SK-N-SH (cell line): Measurements from ENCODE around the gene JOSD2. TPM values are rescaled to one million over a fixed set of nuclear protein-coding genes. Genes with fewer than 3 reads are reported as not detected.

Source experiments
- CTCF ChIA-PET: fragments of 300-600, 350-600 bp; formaldehyde crosslinking; extraction: SDS; loops from one replicate; lab custom pipeline; 2021; lab: Yijun Ruan, JAX
- POLR2A ChIA-PET: fragments of 350-600 bp; sonication (Branson Sonifier 250); formaldehyde crosslinking; extraction: SDS; loops from one replicate; lab custom pipeline; 2020; ENCODE audit warnings: antibody characterized with exemption, inconsistent platforms; lab: Yijun Ruan, JAX
- DNase-seq: peaks from one replicate; pipeline ENCODE4 v3.0.0; 2012
- H2AFZ ChIP-seq: fragments of 200-600 bp; sonication (generic); 2 replicates; pipeline ENCODE4 v1.8.1; 2016; ENCODE audit warnings: antibody characterized with exemption, mild to moderate bottlenecking, low read depth
- H3F3A ChIP-seq: fragments of 200-600 bp; sonication (generic); replicated peaks from 2 replicates; pipeline ENCODE3; 2016; ENCODE audit warnings: antibody characterized with exemption, mild to moderate bottlenecking; ENCODE audit not compliant: insufficient read depth
- H3K27ac ChIP-seq, 2 experiments: fragments of 200-500 bp in 1 of 2; fragments of 200-600 bp in 1 of 2; sonication (Bioruptor generic) in 1 of 2; sonication (generic), shearing (Covaris generic) in 1 of 2; 2 replicates each; pipeline versions ENCODE4 v1.5.1 to v1.6.1; 2014 to 2016; ENCODE audit warnings: low read depth in 2 of 2, inconsistent platforms in 1 of 2, low read length in 1 of 2, mild to moderate bottlenecking in 1 of 2, mixed read lengths in 1 of 2
- H3K27me3 ChIP-seq: fragments of 200-600 bp; sonication (generic), shearing (Covaris generic); 2 replicates; pipeline ENCODE4 v1.6.1; 2016; ENCODE audit warnings: mixed run types; ENCODE audit not compliant: insufficient read depth
- H3K36me3 ChIP-seq, 2 experiments: fragments of 200-500 bp in 1 of 2; fragments of 200-600 bp in 1 of 2; sonication (Bioruptor generic) in 1 of 2; sonication (generic) in 1 of 2; replicated peaks in 1 of 2; 2 replicates each; pipeline versions ENCODE3 to v1.5.1; 2014 to 2016; ENCODE audit warnings: low read length in 1 of 2, mild to moderate bottlenecking in 1 of 2; ENCODE audit not compliant: insufficient read depth in 2 of 2, control insufficient read depth in 1 of 2
- H3K4me1 ChIP-seq, 2 experiments: fragments of 200-500 bp in 1 of 2; fragments of 200-600 bp in 1 of 2; sonication (Bioruptor generic) in 1 of 2; sonication (generic), shearing (Covaris generic) in 1 of 2; 2 replicates each; pipeline versions ENCODE4 v1.5.1 to v1.6.1; 2014 to 2016; ENCODE audit warnings: low read depth in 1 of 2, low read length in 1 of 2, mixed run types in 1 of 2; ENCODE audit not compliant: insufficient read depth in 2 of 2, control insufficient read depth in 1 of 2
- H3K4me2 ChIP-seq: fragments of 200-600 bp; sonication (generic), shearing (Covaris generic); 2 replicates; pipeline ENCODE4 v1.6.1; 2017; ENCODE audit warnings: mixed run types
- H3K4me3 ChIP-seq, 2 experiments: fragments of 200-500 bp in 1 of 2; fragments of 200-600 bp in 1 of 2; sonication (Bioruptor generic) in 1 of 2; sonication (generic), shearing (Covaris generic) in 1 of 2; 2 replicates each; pipeline versions ENCODE4 v1.5.1 to v1.8.1; 2014 to 2016; ENCODE audit warnings: low read depth in 2 of 2, inconsistent platforms in 1 of 2, low read length in 1 of 2, mild to moderate bottlenecking in 1 of 2, mixed read lengths in 1 of 2, moderate library complexity in 1 of 2
- H3K79me2 ChIP-seq: fragments of 200-600 bp; sonication (generic); 2 replicates; pipeline ENCODE4 v1.8.1; 2017; ENCODE audit warnings: mild to moderate bottlenecking; ENCODE audit not compliant: insufficient read depth
- H3K9ac ChIP-seq: fragments of 200-600 bp; sonication (generic); 2 replicates; pipeline ENCODE4 v1.6.1; 2017; ENCODE audit warnings: mixed run types
- H3K9me2 ChIP-seq: fragments of 200-600 bp; sonication (generic); 2 replicates; pipeline ENCODE4 v1.6.1; 2017; ENCODE audit warnings: mixed run types
- H3K9me3 ChIP-seq: fragments of 200-600 bp; sonication (generic); 2 replicates; pipeline ENCODE4 v1.6.1; 2017; ENCODE audit warnings: mixed run types, mild to moderate bottlenecking, moderate library complexity
- H4K20me1 ChIP-seq: fragments of 200-600 bp; sonication (generic); 2 replicates; pipeline ENCODE4 v1.6.1; 2017; ENCODE audit warnings: mild to moderate bottlenecking, mixed run types; ENCODE audit not compliant: insufficient read depth
- CHD2 ChIP-seq: fragments of 150-350 bp; IDR thresholded peaks from 2 replicates; pipeline ENCODE4 v1.6.1; 2018; ENCODE audit warnings: low read length; ENCODE audit not compliant: partially characterized antibody
- ELF1 ChIP-seq: IDR thresholded peaks from 2 replicates; pipeline ENCODE4 v1.4.0; 2012
- EZH2phosphoT487 ChIP-seq: fragments of 200-600 bp; sonication (generic); IDR thresholded peaks from 2 replicates; pipeline ENCODE4 v1.6.1; 2017; ENCODE audit warnings: low read depth, mixed run types, mild to moderate bottlenecking, antibody characterized with exemption, moderate library complexity, borderline replicate concordance
- FOSL2 ChIP-seq: IDR thresholded peaks from 2 replicates; pipeline ENCODE4 v1.4.0; 2012; ENCODE audit warnings: low read depth, mild to moderate bottlenecking, moderate library complexity, borderline replicate concordance
- FOXJ3 ChIP-seq: sonication (generic); formaldehyde crosslinking; IDR thresholded peaks from 2 replicates; pipeline ENCODE4 v1.5.1; 2020; ENCODE audit warnings: mild to moderate bottlenecking, missing genetic modification reagents
- FOXM1 ChIP-seq: IDR thresholded peaks from 2 replicates; pipeline ENCODE4 v1.4.0; 2012; ENCODE audit warnings: low read depth, mild to moderate bottlenecking
- GABPA ChIP-seq: IDR thresholded peaks from 2 replicates; pipeline ENCODE4 v1.4.0; 2012; ENCODE audit warnings: low read depth, mild to moderate bottlenecking
- GATA2 ChIP-seq: sonication (generic); formaldehyde crosslinking; IDR thresholded peaks from 2 replicates; pipeline ENCODE4 v1.5.0; 2020; ENCODE audit warnings: mild to moderate bottlenecking, missing genetic modification reagents
- JUND ChIP-seq: IDR thresholded peaks from 2 replicates; pipeline ENCODE4 v1.4.0; 2012
- MEF2A ChIP-seq: IDR thresholded peaks from 2 replicates; pipeline ENCODE4 v1.4.0; 2012; ENCODE audit warnings: low read depth, borderline replicate concordance
- NFIC ChIP-seq: IDR thresholded peaks from 2 replicates; pipeline ENCODE4 v1.4.0; 2012; ENCODE audit warnings: borderline replicate concordance
- NRF1 ChIP-seq: IDR thresholded peaks from 2 replicates; pipeline ENCODE4 v1.6.1; 2012; ENCODE audit warnings: low read depth, mild to moderate bottlenecking, low read length
- RAD21 ChIP-seq: IDR thresholded peaks from 2 replicates; pipeline ENCODE4 v1.6.1; 2012; ENCODE audit warnings: mild to moderate bottlenecking, low read length
- RCOR1 ChIP-seq: fragments of 150-350 bp; IDR thresholded peaks from 2 replicates; pipeline ENCODE4 v1.6.1; 2017; ENCODE audit warnings: antibody characterized with exemption, low read length
- RFX5 ChIP-seq: IDR thresholded peaks from 2 replicates; pipeline ENCODE4 v1.6.1; 2012; ENCODE audit warnings: mild to moderate bottlenecking, improper control_type of control experiment, low read length
- SMC3 ChIP-seq: IDR thresholded peaks from 2 replicates; pipeline ENCODE4 v1.6.1; 2012; ENCODE audit warnings: low read depth, low read length, improper control_type of control experiment
- TCF12 ChIP-seq: IDR thresholded peaks from 2 replicates; pipeline ENCODE4 v1.4.0; 2012
- WGBS: methylation state at CpG from one replicate; pipeline ENCODE4 v1.1.6; 2017; ENCODE audit warnings: low lambda C conversion rate; 5-methylcytosine and 5-hydroxymethylcytosine counted together
- polyA plus RNA-seq, 3 experiments: library from polyadenylated mRNA; depleted of rRNA; stranded (reverse); fragments of >200 nt; gene quantifications; 2 replicates each; pipeline ENCODE4 v1.2.3, GENCODE V29; 2012
- TF ChIP-seq, protein P1 (sequence below): fragments of 200-600 bp; sonication (generic); IDR thresholded peaks from 2 replicates; pipeline ENCODE4 v1.6.1; 2017; ENCODE audit warnings: antibody characterized with exemption, mild to moderate bottlenecking, moderate library complexity
- TF ChIP-seq, protein P2 (sequence below): IDR thresholded peaks from 2 replicates; pipeline ENCODE4 v1.4.0; 2012; ENCODE audit warnings: low read depth, borderline replicate concordance
- TF ChIP-seq, protein P3 (sequence below): fragments of 150-350 bp; IDR thresholded peaks from 2 replicates; pipeline ENCODE4 v1.6.1; 2017; ENCODE audit warnings: antibody characterized with exemption, low read length, low read depth, borderline replicate concordance

The JOSD2 gene
- polyA plus RNA-seq, 1 of the 3 experiments (the other 2 are of a cell fraction) = 81.2 TPM

DNA sequence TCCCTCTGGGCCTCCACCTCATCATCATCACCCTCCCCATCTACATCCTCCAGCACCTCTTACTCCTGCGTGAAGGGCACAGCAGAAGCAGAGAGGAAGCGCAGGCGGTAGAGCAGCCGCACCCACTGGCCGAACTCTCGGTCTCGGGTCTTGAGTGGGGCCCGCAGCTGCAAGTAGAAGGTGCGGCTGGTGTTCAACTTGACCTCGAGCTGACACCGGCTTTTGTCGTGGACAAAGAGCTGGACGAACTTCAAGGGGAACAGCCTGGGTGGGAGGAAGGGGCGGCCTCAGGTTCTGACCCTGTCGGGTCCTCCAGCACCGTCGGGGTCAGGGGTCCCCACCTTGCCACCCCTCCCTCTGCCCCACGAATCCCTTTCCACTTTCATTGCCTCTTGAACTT is 43.4 kb downstream of the JOSD2 start:
- Histone ChIP-seq H3K4me2 (no peak overlapping the region), H3K79me2 (no peaks in the 10 kb centered on the region), H3K27me3 (no peaks in the 10 kb centered on the region), H3K36me3 (no peaks in the 10 kb centered on the region), H4K20me1 (no peaks in the 10 kb centered on the region), H3K4me3 (no peak overlapping the region), H2AFZ (no peak overlapping the region), H3K9ac (no peak overlapping the region)
- WGBS = 75% methylated on average over 18 of the region's 18 CpGs
- POLR2A ChIA-PET = interaction anchor here (0.7 kb wide), 1 partner anchor 35 kb away, joined by 4 read pairs; no protein-coding TSS in a partner anchor
- CTCF ChIA-PET = interaction anchor here (1.0 to 8.3 kb wide), 3 partner anchors 17 to 100 kb away, joined by 3 to 80 read pairs (median 6); no protein-coding TSS in a partner anchor
- TF ChIP-seq, protein P1, sequence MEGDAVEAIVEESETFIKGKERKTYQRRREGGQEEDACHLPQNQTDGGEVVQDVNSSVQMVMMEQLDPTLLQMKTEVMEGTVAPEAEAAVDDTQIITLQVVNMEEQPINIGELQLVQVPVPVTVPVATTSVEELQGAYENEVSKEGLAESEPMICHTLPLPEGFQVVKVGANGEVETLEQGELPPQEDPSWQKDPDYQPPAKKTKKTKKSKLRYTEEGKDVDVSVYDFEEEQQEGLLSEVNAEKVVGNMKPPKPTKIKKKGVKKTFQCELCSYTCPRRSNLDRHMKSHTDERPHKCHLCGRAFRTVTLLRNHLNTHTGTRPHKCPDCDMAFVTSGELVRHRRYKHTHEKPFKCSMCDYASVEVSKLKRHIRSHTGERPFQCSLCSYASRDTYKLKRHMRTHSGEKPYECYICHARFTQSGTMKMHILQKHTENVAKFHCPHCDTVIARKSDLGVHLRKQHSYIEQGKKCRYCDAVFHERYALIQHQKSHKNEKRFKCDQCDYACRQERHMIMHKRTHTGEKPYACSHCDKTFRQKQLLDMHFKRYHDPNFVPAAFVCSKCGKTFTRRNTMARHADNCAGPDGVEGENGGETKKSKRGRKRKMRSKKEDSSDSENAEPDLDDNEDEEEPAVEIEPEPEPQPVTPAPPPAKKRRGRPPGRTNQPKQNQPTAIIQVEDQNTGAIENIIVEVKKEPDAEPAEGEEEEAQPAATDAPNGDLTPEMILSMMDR = no peak
- no peak for TF ChIP-seq FOXJ3 (CRISPR knock-in tag)
- TF ChIP-seq CHD2 = no peak
- TF ChIP-seq, all 33 proteins: peak for 0
- H3F3A ChIP-seq = peaks cover 10% of the 10 kb centered on the region
- H3K27ac ChIP-seq = no peak overlapping the region
- H3K9me3 ChIP-seq = no peaks in the 10 kb centered on the region
- H3K4me1 ChIP-seq = no peaks in the 10 kb centered on the region; a peak in 1 of 4 replicates
- DNase-seq = no peak
- H3K9me2 ChIP-seq = no peaks in the 10 kb centered on the region

DNA sequence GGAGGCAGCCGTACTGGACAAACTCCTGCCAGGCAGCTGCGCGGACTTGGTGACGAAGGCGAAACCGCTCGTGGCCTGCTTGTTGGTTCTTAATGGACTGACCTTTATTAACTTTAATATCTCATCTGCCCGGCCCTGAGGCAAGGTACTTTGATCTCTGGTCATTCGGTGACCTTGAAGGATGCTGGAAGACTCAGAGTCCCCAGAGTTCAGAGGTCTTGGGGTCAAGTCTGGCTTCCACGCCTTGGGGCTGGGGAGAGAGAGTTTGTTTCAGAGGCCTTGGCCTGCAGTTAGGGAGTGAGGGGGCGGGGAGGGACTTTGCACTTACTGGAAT is 44.3 kb downstream of the JOSD2 start:
- Histone ChIP-seq H3K4me1 (no peaks in the 10 kb centered on the region; a peak in 1 of 4 replicates), H3K27ac (no peak overlapping the region), H3K9me2 (no peaks in the 10 kb centered on the region), H3K9me3 (no peaks in the 10 kb centered on the region), H3K9ac (no peak overlapping the region), H3F3A (peaks cover 1% of the 10 kb centered on the region)
- no peak for DNase-seq
- POLR2A ChIA-PET = no interaction called here
- TF ChIP-seq, protein P1 = no peak
- TF ChIP-seq GATA2 (CRISPR knock-in tag) (no peak), SMC3 (no peak), RCOR1 (no peak), MEF2A (no peak), FOSL2 (no peak), ELF1 (no peak), CHD2 (no peak), TCF12 (no peak), GABPA (no peak), FOXM1 (no peak), NFIC (no peak), EZH2phosphoT487 (no peak), JUND (no peak), RFX5 (no peak), NRF1 (no peak), RAD21 (no peak)
- TF ChIP-seq, protein P2, sequence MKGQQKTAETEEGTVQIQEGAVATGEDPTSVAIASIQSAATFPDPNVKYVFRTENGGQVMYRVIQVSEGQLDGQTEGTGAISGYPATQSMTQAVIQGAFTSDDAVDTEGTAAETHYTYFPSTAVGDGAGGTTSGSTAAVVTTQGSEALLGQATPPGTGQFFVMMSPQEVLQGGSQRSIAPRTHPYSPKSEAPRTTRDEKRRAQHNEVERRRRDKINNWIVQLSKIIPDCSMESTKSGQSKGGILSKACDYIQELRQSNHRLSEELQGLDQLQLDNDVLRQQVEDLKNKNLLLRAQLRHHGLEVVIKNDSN = no peak
- TF ChIP-seq, protein P3, sequence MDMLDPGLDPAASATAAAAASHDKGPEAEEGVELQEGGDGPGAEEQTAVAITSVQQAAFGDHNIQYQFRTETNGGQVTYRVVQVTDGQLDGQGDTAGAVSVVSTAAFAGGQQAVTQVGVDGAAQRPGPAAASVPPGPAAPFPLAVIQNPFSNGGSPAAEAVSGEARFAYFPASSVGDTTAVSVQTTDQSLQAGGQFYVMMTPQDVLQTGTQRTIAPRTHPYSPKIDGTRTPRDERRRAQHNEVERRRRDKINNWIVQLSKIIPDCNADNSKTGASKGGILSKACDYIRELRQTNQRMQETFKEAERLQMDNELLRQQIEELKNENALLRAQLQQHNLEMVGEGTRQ = no peak
- TF ChIP-seq, all 33 proteins: peak for 0
- no peaks in the 10 kb centered on the region for H3K79me2 ChIP-seq
- H2AFZ ChIP-seq = no peak overlapping the region
- H3K4me2 ChIP-seq = no peak overlapping the region
- no peaks in the 10 kb centered on the region for H3K27me3 ChIP-seq
- CTCF ChIA-PET = interaction anchor here (1.1 to 8.3 kb wide), 6 partner anchors 8 to 110 kb away, joined by 3 to 80 read pairs (median 6); no protein-coding TSS in a partner anchor
- H3K36me3 ChIP-seq = no peaks in the 10 kb centered on the region
- H4K20me1 ChIP-seq = no peaks in the 10 kb centered on the region
- 85% methylated on average over 11 of the region's 11 CpGs for WGBS
- no peak overlapping the region for H3K4me3 ChIP-seq
